ENCODE measurements around the gene NODAL.
A peak's percentile ranks its signal among the peaks of the same experiment; 100 is the strongest.

The NODAL gene

GRCh38 chr10:70442332-70442988 is 979 bp upstream of the NODAL start:
- Histone ChIP-seq H3K9me3 (ENCODE audit: insufficient read depth, low read depth, low read length) (no peaks in the 10 kb centered on the region), H3K9ac (ENCODE audit: low read depth, low read length) (peak overlapping the region; percentile 72), H3K4me1 (ENCODE audit: insufficient read depth, low read length) (peaks cover 26% of the 10 kb centered on the region), H3K27ac (ENCODE audit: low read length) (no peak overlapping the region), H3K4me3 (ENCODE audit: low read length) (peak overlapping the region; percentile 72), H3K27me3 (ENCODE audit: insufficient read depth, low read length) (peaks cover 77% of the 10 kb centered on the region), H3K36me3 (ENCODE audit: insufficient read depth, low read depth, low read length) (no peaks in the 10 kb centered on the region)

- H3K27ac ChIP-seq (ENCODE audit: low read length) = no peak overlapping the region
- H3K9ac ChIP-seq (ENCODE audit: low read depth, low read length) = peak overlapping the region; percentile 72
- H3K36me3 ChIP-seq (ENCODE audit: insufficient read depth, low read depth, low read length) = no peaks in the 10 kb centered on the region
- peaks cover 26% of the 10 kb centered on the region for H3K4me1 ChIP-seq (ENCODE audit: insufficient read depth, low read length)
- H3K9me3 ChIP-seq (ENCODE audit: insufficient read depth, low read depth, low read length) = no peaks in the 10 kb centered on the region
- H3K4me3 ChIP-seq (ENCODE audit: low read length) = peak overlapping the region; percentile 72
- H3K27me3 ChIP-seq (ENCODE audit: insufficient read depth, low read length) = peaks cover 77% of the 10 kb centered on the region
Observed at GRCh38 chr10:70441895-70442309, 421 bp upstream of the NODAL start.

GRCh38 chr10:70440296-70441160 is 953 bp downstream of the NODAL start:
- peak overlapping the region; percentile 72 for H3K4me3 ChIP-seq (ENCODE audit: low read length)
- H3K27me3 ChIP-seq (ENCODE audit: insufficient read depth, low read length) = peaks cover 65% of the 10 kb centered on the region
- no peaks in the 10 kb centered on the region for H3K9me3 ChIP-seq (ENCODE audit: insufficient read depth, low read depth, low read length)
- peak overlapping the region; percentile 26 for H3K9ac ChIP-seq (ENCODE audit: low read depth, low read length)
- H3K27ac ChIP-seq (ENCODE audit: low read length) = no peak overlapping the region
- H3K36me3 ChIP-seq (ENCODE audit: insufficient read depth, low read depth, low read length) = 0 out of 2 replicates have a peak, but pooled peaks cover 2% of the 10 kb centered on the region
- H3K4me1 ChIP-seq (ENCODE audit: insufficient read depth, low read length) = peaks cover 18% of the 10 kb centered on the region

- peaks cover 10% of the 10 kb centered on the region; the same call in 1 of the 2 replicates for H3K4me1 ChIP-seq (ENCODE audit: insufficient read depth, low read length)
- no peak overlapping the region for H3K4me3 ChIP-seq (ENCODE audit: low read length)
- H3K27me3 ChIP-seq (ENCODE audit: insufficient read depth, low read length) = peaks cover 46% of the 10 kb centered on the region
- H3K9me3 ChIP-seq (ENCODE audit: insufficient read depth, low read depth, low read length) = no peaks in the 10 kb centered on the region
- H3K27ac ChIP-seq (ENCODE audit: low read length) = no peak overlapping the region
- no peak overlapping the region for H3K9ac ChIP-seq (ENCODE audit: low read depth, low read length)
- peaks cover 12% of the 10 kb centered on the region for H3K36me3 ChIP-seq (ENCODE audit: insufficient read depth, low read depth, low read length)
Observed at GRCh38 chr10:70437721-70438120, 3.8 kb downstream of the NODAL start.

GRCh38 chr10:70435241-70436085 is 6.0 kb downstream of the NODAL start:
- Histone ChIP-seq H3K4me1 (ENCODE audit: insufficient read depth, low read length) (no peaks in the 10 kb centered on the region; the same call in 1 of the 2 replicates), H3K36me3 (ENCODE audit: insufficient read depth, low read depth, low read length) (peaks cover 27% of the 10 kb centered on the region), H3K27ac (ENCODE audit: low read length) (no peak overlapping the region), H3K4me3 (ENCODE audit: low read length) (no peak overlapping the region), H3K9me3 (ENCODE audit: insufficient read depth, low read depth, low read length) (no peaks in the 10 kb centered on the region), H3K9ac (ENCODE audit: low read depth, low read length) (no peak overlapping the region), H3K27me3 (ENCODE audit: insufficient read depth, low read length) (peaks cover 24% of the 10 kb centered on the region)

GRCh38 chr10:70433581-70434280 is 7.8 kb downstream of the NODAL start:
- Histone ChIP-seq H3K9me3 (ENCODE audit: insufficient read depth, low read depth, low read length) (no peaks in the 10 kb centered on the region), H3K4me1 (ENCODE audit: insufficient read depth, low read length) (no peaks in the 10 kb centered on the region), H3K9ac (ENCODE audit: low read depth, low read length) (no peak overlapping the region), H3K27me3 (ENCODE audit: insufficient read depth, low read length) (peaks cover 6% of the 10 kb centered on the region), H3K36me3 (ENCODE audit: insufficient read depth, low read depth, low read length) (peaks cover 41% of the 10 kb centered on the region), H3K27ac (ENCODE audit: low read length) (no peak overlapping the region), H3K4me3 (ENCODE audit: low read length) (no peak overlapping the region)

GRCh38 chr10:70432561-70433263 is 8.8 kb downstream of the NODAL start:
- Histone ChIP-seq H3K27ac (ENCODE audit: low read length) (no peak overlapping the region), H3K36me3 (ENCODE audit: insufficient read depth, low read depth, low read length) (peaks cover 51% of the 10 kb centered on the region), H3K9ac (ENCODE audit: low read depth, low read length) (no peak overlapping the region), H3K9me3 (ENCODE audit: insufficient read depth, low read depth, low read length) (no peaks in the 10 kb centered on the region), H3K4me3 (ENCODE audit: low read length) (no peak overlapping the region), H3K4me1 (ENCODE audit: insufficient read depth, low read length) (no peaks in the 10 kb centered on the region), H3K27me3 (ENCODE audit: insufficient read depth, low read length) (no peaks in the 10 kb centered on the region)

GRCh38 chr10:70432101-70432500 is 9.4 kb downstream of the NODAL start:
- Histone ChIP-seq H3K4me1 (ENCODE audit: insufficient read depth, low read length) (no peaks in the 10 kb centered on the region), H3K27me3 (ENCODE audit: insufficient read depth, low read length) (no peaks in the 10 kb centered on the region), H3K27ac (ENCODE audit: low read length) (no peak overlapping the region), H3K9ac (ENCODE audit: low read depth, low read length) (no peak overlapping the region), H3K9me3 (ENCODE audit: insufficient read depth, low read depth, low read length) (no peaks in the 10 kb centered on the region), H3K36me3 (ENCODE audit: insufficient read depth, low read depth, low read length) (peaks cover 58% of the 10 kb centered on the region), H3K4me3 (ENCODE audit: low read length) (no peak overlapping the region)

GRCh38 chr10:70430493-70431445 is 10.7 kb downstream of the NODAL start:
- Histone ChIP-seq H3K36me3 (ENCODE audit: insufficient read depth, low read depth, low read length) (peaks cover 71% of the 10 kb centered on the region), H3K27me3 (ENCODE audit: insufficient read depth, low read length) (no peaks in the 10 kb centered on the region), H3K27ac (ENCODE audit: low read length) (no peak overlapping the region), H3K4me3 (ENCODE audit: low read length) (no peak overlapping the region), H3K4me1 (ENCODE audit: insufficient read depth, low read length) (no peaks in the 10 kb centered on the region), H3K9ac (ENCODE audit: low read depth, low read length) (no peak overlapping the region), H3K9me3 (ENCODE audit: insufficient read depth, low read depth, low read length) (no peaks in the 10 kb centered on the region)

GRCh38 chr10:70426823-70427222 is 14.7 kb downstream of the NODAL start:
- Histone ChIP-seq H3K4me3 (ENCODE audit: low read length) (no peak overlapping the region), H3K4me1 (ENCODE audit: insufficient read depth, low read length) (peaks cover 9% of the 10 kb centered on the region), H3K36me3 (ENCODE audit: insufficient read depth, low read depth, low read length) (peaks cover 96% of the 10 kb centered on the region), H3K27me3 (ENCODE audit: insufficient read depth, low read length) (no peaks in the 10 kb centered on the region), H3K9ac (ENCODE audit: low read depth, low read length) (no peak overlapping the region), H3K9me3 (ENCODE audit: insufficient read depth, low read depth, low read length) (no peaks in the 10 kb centered on the region), H3K27ac (ENCODE audit: low read length) (no peak overlapping the region)
